Lower lobe of right lung (tissue), 2 donors: Measurements from ENCODE around the gene TMEM242. TPM values are rescaled to one million over a fixed set of nuclear protein-coding genes. Genes with fewer than 3 reads are reported as not detected.
A peak's percentile ranks its signal among the peaks of the same experiment; 100 is the strongest.
"Not testable (repeated sequence)": the region's sequence is repeated elsewhere in the genome, so short reads cannot be mapped to it uniquely, and the experiment has no call there.

Experiments used
- ATAC-seq, 2 donors: fragments of 200-7000 bp; cut with Tn5 transposase; one replicate each; pipeline ENCODE4 v1.9.1; 2020 to 2022; ENCODE audit warnings: mild to moderate bottlenecking in 2 of 2, moderate library complexity in 2 of 2
- DNase-seq: peaks from one replicate; pipeline ENCODE4 v3.0.0-alpha.2; 2020
- H3K27ac ChIP-seq: fragments of 200-600 bp; one replicate; pipeline ENCODE4 v1.8.0; 2022
- H3K27me3 ChIP-seq: fragments of 200-600 bp; one replicate; pipeline ENCODE4 v1.8.0; 2022; ENCODE audit warnings: low read depth
- H3K36me3 ChIP-seq: fragments of 200-600 bp; one replicate; pipeline ENCODE4 v1.8.0; 2022; ENCODE audit warnings: mild to moderate bottlenecking
- H3K4me1 ChIP-seq: fragments of 200-600 bp; one replicate; pipeline ENCODE4 v1.8.0; 2022
- H3K4me3 ChIP-seq: fragments of 200-600 bp; one replicate; pipeline ENCODE4 v1.8.0; 2022; ENCODE audit warnings: mild to moderate bottlenecking
- H3K9me3 ChIP-seq: fragments of 200-600 bp; one replicate; pipeline ENCODE4 v1.8.0; 2022
- intact Hi-C: fragments of 100-400 bp; cut with DNase I; formaldehyde crosslinking; loops from one replicate; pipeline ENCODE4 v1.11.0; 2022
- total RNA-seq: library from RNA; stranded (reverse); fragmentation: NEBNext Ultra II Directional; extraction: Animal tissue kit (Norgen Biotek cat#: 25700); gene quantifications from one replicate; pipeline ENCODE4 v1.2.1, GENCODE V29; 2021
- TF ChIP-seq, protein P1 (sequence below): fragments of 200-600 bp; IDR thresholded peaks from one replicate; pipeline ENCODE4 v1.8.0; 2022; ENCODE audit warnings: antibody characterized with exemption, mild to moderate bottlenecking
- donor health status: DM: no; HTN: yes; CAD: no; lungs with severe emphysema.

TMEM242 gene
- total RNA-seq, 1 donor from 2014 or later = 10.9 TPM

DNA sequence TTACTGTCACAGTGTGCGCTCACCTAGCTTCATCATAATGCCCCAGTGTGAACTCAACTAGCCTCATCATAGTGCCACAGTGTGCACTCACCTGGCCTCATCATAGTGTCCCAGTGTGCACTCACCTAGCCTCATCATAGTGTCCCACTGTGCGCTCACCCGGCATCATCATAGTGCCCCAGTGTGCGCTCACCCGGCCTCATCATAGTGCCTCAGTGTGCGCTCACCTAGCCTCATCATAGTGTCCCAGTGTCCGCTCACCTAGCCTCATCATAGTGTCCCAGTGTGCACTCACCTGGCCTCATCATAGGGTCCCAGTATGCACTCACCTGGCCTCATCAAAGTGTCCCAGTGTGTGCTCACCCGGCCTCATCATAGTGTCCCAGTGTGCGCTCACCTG is 10.6 kb downstream of the TMEM242 start:
- Histone ChIP-seq H3K27me3 (no peaks in the 10 kb centered on the region), H3K4me1 (peaks cover 15% of the 10 kb centered on the region), H3K9me3 (no peaks in the 10 kb centered on the region), H3K36me3 (peaks cover 29% of the 10 kb centered on the region), H3K27ac (no peak overlapping the region), H3K4me3 (no peak overlapping the region)
- no peak for DNase-seq
- TF ChIP-seq, protein P1, sequence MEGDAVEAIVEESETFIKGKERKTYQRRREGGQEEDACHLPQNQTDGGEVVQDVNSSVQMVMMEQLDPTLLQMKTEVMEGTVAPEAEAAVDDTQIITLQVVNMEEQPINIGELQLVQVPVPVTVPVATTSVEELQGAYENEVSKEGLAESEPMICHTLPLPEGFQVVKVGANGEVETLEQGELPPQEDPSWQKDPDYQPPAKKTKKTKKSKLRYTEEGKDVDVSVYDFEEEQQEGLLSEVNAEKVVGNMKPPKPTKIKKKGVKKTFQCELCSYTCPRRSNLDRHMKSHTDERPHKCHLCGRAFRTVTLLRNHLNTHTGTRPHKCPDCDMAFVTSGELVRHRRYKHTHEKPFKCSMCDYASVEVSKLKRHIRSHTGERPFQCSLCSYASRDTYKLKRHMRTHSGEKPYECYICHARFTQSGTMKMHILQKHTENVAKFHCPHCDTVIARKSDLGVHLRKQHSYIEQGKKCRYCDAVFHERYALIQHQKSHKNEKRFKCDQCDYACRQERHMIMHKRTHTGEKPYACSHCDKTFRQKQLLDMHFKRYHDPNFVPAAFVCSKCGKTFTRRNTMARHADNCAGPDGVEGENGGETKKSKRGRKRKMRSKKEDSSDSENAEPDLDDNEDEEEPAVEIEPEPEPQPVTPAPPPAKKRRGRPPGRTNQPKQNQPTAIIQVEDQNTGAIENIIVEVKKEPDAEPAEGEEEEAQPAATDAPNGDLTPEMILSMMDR = no peak
- intact Hi-C loops = no loop called here
- ATAC-seq = no peak

DNA sequence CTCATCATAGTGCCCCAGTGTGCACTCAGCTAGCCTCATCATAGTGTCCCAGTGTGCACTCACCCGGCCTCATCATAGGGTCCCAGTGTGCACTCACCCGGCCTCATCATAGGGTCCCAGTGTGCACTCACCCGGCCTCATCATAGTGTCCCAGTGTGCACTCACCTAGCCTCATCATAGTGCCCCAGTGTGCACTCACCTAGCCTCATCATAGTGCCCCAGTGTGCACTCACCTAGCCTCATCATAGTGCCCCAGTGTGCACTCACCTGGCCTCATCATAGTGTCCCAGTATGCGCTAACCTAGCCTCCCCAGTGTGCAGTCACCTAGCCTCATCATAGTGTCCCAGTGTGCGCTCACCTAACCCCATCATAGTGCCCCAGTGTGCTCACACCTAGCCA is 12.6 kb downstream of the TMEM242 start:
- intact Hi-C loops = not testable (repeated sequence)
- ATAC-seq = peak; percentile 42 to 52

DNA sequence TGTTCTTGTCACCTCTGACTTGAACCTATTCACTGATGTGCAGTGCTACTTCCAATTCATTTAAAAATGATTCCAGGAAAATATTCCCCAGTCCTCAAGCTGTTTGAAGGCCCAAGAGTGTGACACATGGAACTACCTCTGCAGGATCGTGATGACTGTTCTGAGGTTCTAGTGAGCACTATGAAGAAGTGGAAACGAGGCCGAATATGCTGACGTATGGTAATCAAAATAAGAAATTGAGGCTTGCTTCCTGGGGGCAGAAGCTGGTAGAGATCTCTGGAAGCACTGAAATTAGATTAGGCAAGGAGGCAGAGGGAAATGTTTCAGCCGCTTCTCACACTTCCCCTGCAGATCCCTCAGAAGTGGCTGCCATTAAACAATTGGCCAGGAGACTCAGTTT is 15.7 kb downstream of the TMEM242 start:
- no peak overlapping the region for H3K4me3 ChIP-seq
- H3K27me3 ChIP-seq = no peaks in the 10 kb centered on the region
- H3K9me3 ChIP-seq = no peaks in the 10 kb centered on the region
- H3K4me1 ChIP-seq = peaks cover 31% of the 10 kb centered on the region
- DNase-seq (no peak), ATAC-seq (no peak)
- H3K36me3 ChIP-seq = no peaks in the 10 kb centered on the region
- no peak overlapping the region for H3K27ac ChIP-seq
- TF ChIP-seq, protein P1 = no peak
- intact Hi-C loops = no loop called here

More for the DNA sequence above, 12.6 kb downstream of the TMEM242 start:
- DNase-seq, H3K27me3 ChIP-seq, H3K27ac ChIP-seq, H3K4me3 ChIP-seq, H3K9me3 ChIP-seq: not testable (repeated sequence)
- Histone ChIP-seq H3K36me3 (peaks cover 15% of the 10 kb centered on the region), H3K4me1 (peaks cover 16% of the 10 kb centered on the region)

DNA sequence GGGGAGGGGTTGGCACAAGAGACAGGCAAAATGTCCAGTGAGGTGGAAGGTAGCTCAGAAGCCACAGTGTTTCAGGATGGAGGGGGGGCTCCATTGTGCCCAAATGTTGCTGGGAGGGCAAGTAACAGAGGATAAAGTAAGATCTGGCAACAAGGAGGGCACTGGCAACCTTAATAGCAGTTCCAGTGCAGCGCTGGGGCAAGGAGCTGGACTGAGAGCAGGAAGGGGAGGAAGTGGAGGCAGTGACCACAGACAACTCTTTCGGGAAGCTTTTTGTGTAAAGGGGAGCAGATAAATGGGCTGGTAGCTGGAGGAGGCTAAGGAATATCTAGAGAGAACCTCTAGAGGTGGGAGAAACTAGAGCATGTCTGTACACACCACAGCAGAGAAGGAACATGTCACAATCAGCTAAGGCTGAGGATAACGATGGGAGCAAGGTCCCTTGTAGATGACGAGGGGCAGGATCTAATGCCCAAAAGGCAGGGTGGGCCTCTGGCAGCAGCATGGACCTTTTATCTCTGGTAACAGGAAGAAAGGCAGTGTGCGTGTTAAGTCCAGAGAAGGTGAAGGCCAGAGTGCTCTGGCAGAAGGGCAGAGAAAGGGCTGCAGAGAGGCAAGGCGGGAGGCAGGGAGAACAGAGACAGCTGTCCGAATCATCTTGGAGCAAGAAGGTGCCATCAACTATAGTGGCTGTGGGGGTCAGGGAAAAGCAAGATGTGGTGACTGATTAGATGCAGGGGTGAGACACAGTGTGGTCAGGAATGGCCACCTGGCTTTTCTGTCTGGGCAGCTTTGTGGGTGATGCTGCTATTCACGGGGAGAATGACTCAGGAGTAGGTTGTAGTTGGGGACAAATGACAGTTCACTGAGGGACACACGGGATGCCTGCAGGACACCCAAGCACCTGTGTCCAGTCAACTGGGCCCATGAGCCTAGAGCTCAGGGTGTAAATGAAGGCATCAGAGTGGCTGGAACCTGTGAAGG is 17.4 kb downstream of the TMEM242 start:
- ATAC-seq (peak; percentile 22 to 42), DNase-seq (no peak)
- intact Hi-C loops = no loop called here
- Histone ChIP-seq H3K4me3 (peak overlapping the region; percentile 12), H3K9me3 (no peaks in the 10 kb centered on the region), H3K27ac (peak overlapping the region; percentile 65), H3K36me3 (no peaks in the 10 kb centered on the region), H3K27me3 (no peaks in the 10 kb centered on the region), H3K4me1 (peaks cover 31% of the 10 kb centered on the region)
- TF ChIP-seq, protein P1 = no peak

DNA sequence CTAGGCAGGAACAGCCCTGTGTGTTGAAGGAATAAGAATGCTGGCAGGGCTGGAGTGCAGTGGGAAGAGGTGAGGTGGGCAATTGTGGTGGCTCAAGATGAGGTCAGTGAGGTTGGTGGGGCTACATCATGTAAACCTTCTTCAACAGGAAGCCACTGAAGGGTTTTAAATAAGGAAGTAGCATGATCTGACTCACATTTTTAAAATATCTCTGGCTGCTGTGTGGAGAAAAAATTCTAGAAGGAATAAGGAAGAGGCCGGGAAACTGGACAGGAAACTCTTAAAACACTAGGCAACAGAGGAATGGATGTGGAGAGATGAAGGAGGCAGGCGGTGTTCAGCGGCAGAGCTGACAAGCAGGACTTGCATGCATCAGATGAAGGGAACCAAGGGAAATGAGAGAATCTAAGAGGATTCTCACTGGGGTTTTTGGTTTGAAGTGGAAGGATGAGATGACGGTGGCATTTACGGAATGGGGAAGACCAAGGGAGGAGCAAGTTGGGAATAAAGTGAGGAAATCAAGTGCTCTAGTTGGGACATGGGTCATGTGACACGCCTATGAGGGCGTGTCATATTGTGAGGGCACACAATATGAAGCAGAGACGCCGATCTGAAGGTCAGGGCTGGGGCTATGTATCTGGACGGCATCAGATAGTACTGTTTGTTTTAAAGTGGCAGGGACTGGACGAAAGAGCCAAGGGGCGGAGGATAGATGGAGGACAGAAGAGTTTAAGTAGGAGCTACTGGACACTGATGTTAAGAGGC is 18.2 kb downstream of the TMEM242 start:
- intact Hi-C loops = no loop called here
- DNase-seq (no peak), ATAC-seq (peak; percentile 64 to 78)
- TF ChIP-seq, protein P1 = no peak
- no peaks in the 10 kb centered on the region for H3K27me3 ChIP-seq
- H3K27ac ChIP-seq = peak overlapping the region; percentile 65
- peak overlapping the region; percentile 12 for H3K4me3 ChIP-seq
- no peaks in the 10 kb centered on the region for H3K36me3 ChIP-seq
- no peaks in the 10 kb centered on the region for H3K9me3 ChIP-seq
- H3K4me1 ChIP-seq = peaks cover 31% of the 10 kb centered on the region
